GM10266 (cell line): ENCODE results near the gene UPP2.

Source experiments
- DNase-seq: peaks from one replicate; pipeline ENCODE4 v3.0.0; 2012; ENCODE audit errors: extremely low spot score
- TF ChIP-seq, protein P1 (sequence below): IDR thresholded peaks from 2 replicates; pipeline ENCODE4 v1.5.1; 2012; ENCODE audit warnings: mild to moderate bottlenecking, low read depth; ENCODE audit not compliant: control insufficient read depth, insufficient read depth; ENCODE audit errors: missing control alignments

Gene UPP2

DNA sequence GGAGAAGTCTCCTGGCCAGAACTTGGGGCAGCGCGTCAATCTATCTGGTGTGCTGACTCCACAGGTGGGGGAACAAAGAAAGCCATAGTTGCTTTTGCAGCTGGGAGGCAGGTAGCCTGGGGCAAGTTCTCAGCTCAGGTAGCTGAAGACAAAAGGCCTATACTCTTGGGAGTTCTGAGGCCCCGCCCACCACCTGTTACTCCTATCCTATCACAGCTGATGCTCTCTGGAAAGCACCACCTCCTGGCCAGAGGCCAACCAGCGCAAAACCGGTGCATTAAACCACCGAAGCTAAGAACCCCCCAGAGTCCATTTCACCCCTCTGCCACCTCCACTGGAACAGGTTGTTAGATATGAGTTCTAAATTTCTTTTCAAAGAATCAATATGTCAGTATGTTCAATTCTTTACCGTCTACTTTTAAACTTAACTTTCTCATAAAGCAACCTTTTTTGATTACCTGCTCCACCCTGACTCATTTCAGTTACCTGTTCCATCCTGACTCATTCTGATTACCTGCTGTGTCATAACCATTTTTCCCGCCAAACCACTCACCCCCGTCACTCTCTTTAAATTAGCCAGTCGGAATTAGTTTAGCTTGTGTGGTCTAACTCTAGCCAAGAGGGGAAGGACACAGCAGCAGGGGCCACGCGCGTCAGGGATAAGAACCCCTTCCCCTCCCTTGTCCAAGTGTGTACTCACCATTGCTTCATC is 43.4 kb downstream of the UPP2 start:
- DNase-seq = no peak
- TF ChIP-seq, protein P1, sequence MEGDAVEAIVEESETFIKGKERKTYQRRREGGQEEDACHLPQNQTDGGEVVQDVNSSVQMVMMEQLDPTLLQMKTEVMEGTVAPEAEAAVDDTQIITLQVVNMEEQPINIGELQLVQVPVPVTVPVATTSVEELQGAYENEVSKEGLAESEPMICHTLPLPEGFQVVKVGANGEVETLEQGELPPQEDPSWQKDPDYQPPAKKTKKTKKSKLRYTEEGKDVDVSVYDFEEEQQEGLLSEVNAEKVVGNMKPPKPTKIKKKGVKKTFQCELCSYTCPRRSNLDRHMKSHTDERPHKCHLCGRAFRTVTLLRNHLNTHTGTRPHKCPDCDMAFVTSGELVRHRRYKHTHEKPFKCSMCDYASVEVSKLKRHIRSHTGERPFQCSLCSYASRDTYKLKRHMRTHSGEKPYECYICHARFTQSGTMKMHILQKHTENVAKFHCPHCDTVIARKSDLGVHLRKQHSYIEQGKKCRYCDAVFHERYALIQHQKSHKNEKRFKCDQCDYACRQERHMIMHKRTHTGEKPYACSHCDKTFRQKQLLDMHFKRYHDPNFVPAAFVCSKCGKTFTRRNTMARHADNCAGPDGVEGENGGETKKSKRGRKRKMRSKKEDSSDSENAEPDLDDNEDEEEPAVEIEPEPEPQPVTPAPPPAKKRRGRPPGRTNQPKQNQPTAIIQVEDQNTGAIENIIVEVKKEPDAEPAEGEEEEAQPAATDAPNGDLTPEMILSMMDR = no peak

DNA sequence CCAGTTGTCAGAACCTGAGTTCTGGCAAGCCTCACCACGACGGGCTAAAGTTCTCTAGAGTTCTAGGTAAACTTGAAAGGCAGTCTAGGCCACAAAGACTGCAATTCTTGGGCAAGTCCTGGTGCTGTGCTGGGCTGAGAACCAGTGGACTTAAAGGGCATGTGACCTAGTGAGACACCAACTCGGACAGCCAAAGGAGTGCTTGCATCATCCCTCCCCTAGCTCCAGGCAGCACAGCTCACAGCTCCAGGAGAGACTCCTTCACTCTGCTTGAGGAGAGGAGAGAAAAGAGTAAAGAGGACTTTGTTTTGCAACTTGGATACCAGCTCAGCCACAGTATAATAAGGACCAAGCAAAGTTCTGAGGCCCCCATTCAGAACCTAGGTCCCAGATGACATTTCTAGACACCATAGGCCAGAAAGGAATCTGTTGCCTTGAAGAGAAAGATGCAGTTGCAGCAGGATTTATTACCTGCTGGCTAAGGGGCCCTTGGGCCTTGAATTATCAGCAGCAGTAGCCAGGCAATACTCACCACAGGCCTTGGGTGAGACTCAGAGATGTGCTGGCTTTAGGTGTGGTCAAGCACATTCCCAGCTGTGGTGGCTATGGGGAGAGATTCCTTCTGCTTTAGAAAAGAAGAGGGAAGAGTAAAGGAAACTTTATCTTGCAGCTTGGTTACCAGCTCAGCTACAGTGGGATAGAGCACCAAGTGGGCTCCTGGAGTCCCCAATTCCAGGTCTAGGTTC is 51.8 kb downstream of the UPP2 start:
- no peak for DNase-seq
- TF ChIP-seq, protein P1 = no peak

DNA sequence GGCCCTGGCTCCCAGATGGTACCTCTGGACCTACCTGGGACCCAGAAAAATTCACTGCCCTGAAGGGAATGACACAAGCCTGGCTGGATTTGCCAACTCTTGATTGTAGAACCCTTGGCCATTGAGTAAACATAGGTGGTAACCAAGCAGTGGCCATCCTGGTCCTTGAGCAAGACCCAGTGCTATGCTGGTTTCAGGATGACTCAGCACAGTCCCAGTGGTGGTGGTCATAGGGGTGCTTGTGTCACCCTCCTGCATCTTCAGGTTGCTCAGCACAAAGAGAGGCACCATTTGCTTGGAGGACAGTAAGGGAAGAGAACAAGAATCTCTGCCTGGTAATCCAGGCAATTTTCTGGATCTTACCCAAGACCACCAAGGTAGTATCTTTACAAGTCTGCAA is 52.9 kb downstream of the UPP2 start:
- TF ChIP-seq, protein P1 = no peak
- DNase-seq = no peak

DNA sequence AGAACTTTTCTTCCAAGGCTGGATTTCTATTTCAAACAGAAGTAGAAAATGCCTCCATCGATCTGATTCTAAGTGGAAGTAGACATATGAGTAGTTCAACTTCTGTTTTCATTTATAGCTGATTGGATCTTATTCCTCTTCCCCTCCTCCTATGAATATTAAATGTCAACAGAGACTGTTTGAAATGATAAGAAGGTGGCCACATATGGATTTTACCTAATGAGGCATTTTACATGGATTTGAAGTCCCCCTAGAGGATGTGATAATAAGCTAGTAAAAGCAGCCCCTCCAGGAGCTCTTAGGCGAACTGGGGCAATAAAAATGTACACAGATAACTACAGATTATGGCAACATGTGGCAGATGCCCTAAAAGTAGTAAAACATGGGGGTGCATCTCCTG is 71.0 kb downstream of the UPP2 start:
- DNase-seq = no peak
- TF ChIP-seq, protein P1 = no peak

DNA sequence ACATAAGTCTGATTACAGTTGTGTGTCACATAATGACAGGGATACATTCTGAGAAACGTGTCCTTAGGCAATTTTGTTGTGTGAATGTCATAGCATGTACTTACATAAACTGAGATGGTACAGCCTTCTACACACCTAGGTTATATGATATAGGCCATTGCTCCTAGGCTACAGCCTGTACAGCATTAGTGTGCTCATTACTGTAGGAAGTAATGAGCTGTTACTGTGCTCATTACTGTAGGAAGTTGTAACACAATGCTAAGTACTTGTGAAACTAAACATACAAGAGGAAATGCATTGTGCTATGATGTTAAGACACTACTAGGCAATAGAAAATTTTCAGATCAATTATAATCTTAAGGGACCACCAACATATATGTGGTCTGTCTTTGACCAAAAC is 72.8 kb downstream of the UPP2 start:
- TF ChIP-seq, protein P1 = no peak
- no peak for DNase-seq

DNA sequence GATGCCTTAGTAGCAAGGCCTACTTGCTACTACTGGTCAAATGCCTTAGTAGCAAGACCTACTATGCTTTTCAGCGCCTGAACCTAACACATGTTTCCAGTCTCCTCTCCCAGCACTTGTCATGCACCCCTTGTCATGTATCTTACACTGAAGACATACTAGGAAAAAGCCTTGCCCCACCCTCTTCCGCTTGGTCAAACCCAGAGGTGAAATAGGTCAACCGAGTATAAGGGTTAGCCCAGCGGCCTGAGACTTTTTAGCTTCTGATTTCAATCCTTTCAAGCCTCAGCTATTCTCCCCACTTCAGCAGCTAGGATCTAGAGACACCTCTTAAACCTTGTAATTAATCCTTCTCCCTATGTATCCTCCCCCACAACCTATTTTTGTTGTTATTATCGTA is 73.3 kb downstream of the UPP2 start:
- TF ChIP-seq, protein P1 = no peak
- no peak for DNase-seq

DNA sequence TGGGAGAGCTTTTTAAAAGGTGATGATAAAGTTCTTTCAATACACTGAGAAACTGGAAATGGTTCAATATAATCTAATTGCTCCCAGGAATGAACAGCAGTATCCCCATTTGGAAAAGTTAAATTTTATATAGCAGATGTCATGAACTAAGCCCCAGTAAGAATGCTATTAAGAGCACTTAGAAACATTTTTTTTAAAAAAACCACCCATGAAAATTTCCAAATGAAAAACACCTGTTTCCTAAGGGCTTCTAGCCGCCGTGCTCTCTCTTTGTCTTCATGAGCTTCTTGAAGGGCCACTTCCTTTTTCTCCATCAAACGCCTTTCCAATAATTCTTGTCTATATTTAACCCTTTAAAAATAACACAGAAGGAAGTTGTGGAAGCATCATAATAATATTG is 77.0 kb downstream of the UPP2 start:
- no peak for DNase-seq
- TF ChIP-seq, protein P1 = no peak
